Activated T-cell treated with anti-CD3 and anti-CD28 coated beads, Interleukin-2, amount 50 U/mL, for 72 hours (primary cell): Measurements from ENCODE around the gene SUN1. TPM values are rescaled to one million over a fixed set of nuclear protein-coding genes. Genes with fewer than 3 reads are reported as not detected.
A peak's percentile ranks its signal among the peaks of the same experiment; 100 is the strongest.
"Not testable (repeated sequence)": the region's sequence is repeated elsewhere in the genome, so short reads cannot be mapped to it uniquely, and the experiment has no call there.

ENCODE experiments used
- ATAC-seq, 2 donors: fragments of 150-1000 bp; cut with Tn5 transposase; replicated peaks in 1 of 2; 2 replicates each; pipeline ENCODE4 v1.10.0; 2021; ENCODE audit warnings: moderate library complexity in 2 of 2, mild to moderate bottlenecking in 1 of 2
- DNase-seq, 2 donors: peaks; one replicate each; pipeline ENCODE4 v3.0.0; 2021 to 2022; ENCODE audit warnings: mixed read lengths in 1 of 2
- H3K27ac Mint-ChIP-seq: one replicate; pipeline ENCODE4 v1.8.0; 2022; ENCODE audit warnings: mild to moderate bottlenecking, moderate library complexity, mixed read lengths
- H3K27me3 Mint-ChIP-seq: one replicate; pipeline ENCODE4 v1.8.0; 2022; ENCODE audit warnings: low read depth, mixed read lengths
- H3K36me3 Mint-ChIP-seq, 2 donors: one replicate each; pipeline ENCODE4 v1.8.0; 2022; ENCODE audit warnings: mixed read lengths in 2 of 2, mild to moderate bottlenecking in 1 of 2; ENCODE audit not compliant: insufficient read depth in 2 of 2
- H3K4me1 Mint-ChIP-seq: one replicate; pipeline ENCODE4 v1.8.0; 2022; ENCODE audit warnings: low read depth, mixed read lengths
- H3K4me3 Mint-ChIP-seq, 2 donors: one replicate each; pipeline ENCODE4 v1.8.0; 2022; ENCODE audit warnings: mild to moderate bottlenecking in 2 of 2, mixed read lengths in 2 of 2, moderate library complexity in 2 of 2
- H3K9me3 Mint-ChIP-seq, 2 donors: one replicate each; pipeline ENCODE4 v1.8.0; 2022; ENCODE audit warnings: mixed read lengths in 2 of 2
- total RNA-seq, 2 donors: library from RNA; stranded (reverse); gene quantifications; one replicate each; pipeline ENCODE4 v1.2.3, GENCODE V29; 2022

Gene SUN1
- total RNA-seq, 2 donors from 2014 or later: 77.9 to 84.4 TPM

DNA sequence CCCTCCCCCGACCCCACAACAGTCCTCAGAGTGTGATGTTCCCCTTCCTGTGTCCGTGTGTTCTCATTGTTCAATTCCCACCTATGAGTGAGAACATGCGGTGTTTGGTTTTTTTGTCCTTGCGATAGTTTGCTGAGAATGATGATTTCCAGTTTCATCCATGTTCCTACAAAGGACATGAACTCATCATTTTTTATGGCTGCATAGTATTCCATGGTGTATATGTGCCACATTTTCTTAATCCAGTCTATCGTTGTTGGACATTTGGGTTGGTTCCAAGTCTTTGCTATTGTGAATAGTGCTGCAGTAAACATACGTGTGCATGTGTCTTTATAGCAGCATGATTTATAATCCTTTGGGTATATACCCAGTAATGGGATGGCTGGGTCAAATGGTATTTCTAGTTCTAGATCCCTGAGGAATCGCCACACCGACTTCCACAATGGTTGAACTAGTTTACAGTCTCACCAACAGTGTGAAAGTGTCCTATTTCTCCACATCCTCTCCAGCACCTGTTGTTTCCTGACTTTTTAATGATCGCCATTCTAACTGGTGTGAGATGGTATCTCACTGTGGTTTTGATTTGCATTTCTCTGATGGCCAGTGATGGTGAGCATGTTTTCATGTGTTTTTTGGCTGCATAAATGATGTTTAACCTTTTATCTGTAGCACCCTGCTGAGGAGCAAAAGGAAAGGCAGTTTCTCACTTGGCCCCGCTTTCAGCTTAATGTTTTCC, 35.7 kb upstream of the SUN1 start:
- not testable (repeated sequence) for H3K4me3 Mint-ChIP-seq, H3K27ac Mint-ChIP-seq, ATAC-seq, DNase-seq, H3K27me3 Mint-ChIP-seq, H3K4me1 Mint-ChIP-seq, H3K9me3 Mint-ChIP-seq, H3K36me3 Mint-ChIP-seq

DNA sequence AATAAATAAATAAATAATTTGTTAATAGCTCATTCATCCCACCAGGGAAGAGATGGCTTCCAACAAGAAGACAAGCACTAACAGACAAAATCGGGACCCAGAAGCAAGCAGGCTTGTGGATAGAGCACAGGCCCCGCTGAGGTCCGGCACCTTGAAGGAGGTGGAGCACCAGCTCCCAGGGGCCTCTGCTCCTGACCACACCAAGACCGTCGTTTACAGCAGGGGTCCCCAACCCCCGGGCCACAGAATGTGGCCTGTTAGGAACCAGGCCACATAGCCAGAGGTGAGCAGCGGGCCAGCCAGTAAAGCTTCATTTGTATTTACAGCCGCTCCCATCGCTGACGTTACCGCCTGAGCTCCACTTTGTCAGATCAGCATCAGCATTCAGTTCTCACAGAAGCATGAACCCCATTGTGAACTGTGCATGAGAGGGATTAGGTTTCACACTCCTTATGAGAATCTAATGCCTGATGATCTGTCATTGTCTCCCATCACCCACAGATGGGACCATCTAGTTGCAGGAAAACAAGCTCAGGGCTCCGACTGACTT, 33.3 kb upstream of the SUN1 start:
- Mint-ChIP-seq H3K36me3 (no peaks in the 10 kb centered on the region), H3K4me1 (no peaks in the 10 kb centered on the region), H3K27me3 (no peaks in the 10 kb centered on the region), H3K9me3 (no peaks in the 10 kb centered on the region), H3K4me3 (no peak overlapping the region), H3K27ac (no peak overlapping the region)
- ATAC-seq (no peak), DNase-seq (no peak)

DNA sequence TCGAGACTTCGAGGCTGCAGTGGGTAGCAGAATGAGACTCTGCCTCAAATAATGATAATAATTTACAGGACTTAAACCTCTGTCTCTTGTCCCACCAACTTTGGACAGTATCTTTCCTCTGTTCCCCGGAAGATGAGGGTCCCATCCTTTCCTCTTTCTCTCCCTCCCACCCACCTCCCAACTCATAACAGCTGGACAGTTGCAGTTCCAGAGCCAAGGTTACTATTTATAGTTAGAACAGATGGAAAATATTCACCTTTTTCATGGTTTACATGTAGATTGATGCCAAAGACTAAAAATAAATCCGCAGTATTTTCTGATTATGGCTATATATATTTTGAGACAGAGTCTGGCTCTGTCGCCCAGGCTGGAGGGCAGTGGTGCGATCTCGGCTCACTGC, 31.6 kb upstream of the SUN1 start:
- H3K4me1 Mint-ChIP-seq: no peaks in the 10 kb centered on the region
- H3K36me3 Mint-ChIP-seq: no peaks in the 10 kb centered on the region
- H3K27ac Mint-ChIP-seq: no peak overlapping the region
- H3K4me3 Mint-ChIP-seq: no peak overlapping the region
- H3K27me3 Mint-ChIP-seq: no peaks in the 10 kb centered on the region
- H3K9me3 Mint-ChIP-seq: no peaks in the 10 kb centered on the region
- no peak for DNase-seq
- no peak for ATAC-seq

DNA sequence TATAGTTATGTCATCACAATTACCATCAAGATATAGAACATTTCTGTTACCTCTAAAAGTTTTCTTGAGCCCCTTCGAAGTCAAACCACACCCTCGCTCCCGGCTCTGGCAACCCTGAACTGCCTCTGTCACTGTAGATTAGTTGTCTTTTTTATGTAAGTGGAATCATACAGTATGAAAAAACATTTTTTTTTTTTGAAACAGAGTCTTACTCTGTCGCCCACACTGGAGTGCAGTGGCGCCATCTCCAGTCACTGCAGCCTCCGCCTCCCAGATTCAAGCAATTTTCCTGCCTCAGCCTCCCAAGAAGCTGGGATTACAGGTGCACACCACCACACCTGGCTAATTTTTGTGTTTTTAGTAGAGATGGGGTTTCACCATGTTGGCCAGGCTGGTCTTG, 30.9 kb upstream of the SUN1 start:
- not testable (repeated sequence) for H3K4me1 Mint-ChIP-seq, H3K27me3 Mint-ChIP-seq, DNase-seq, H3K4me3 Mint-ChIP-seq, H3K36me3 Mint-ChIP-seq, H3K27ac Mint-ChIP-seq, ATAC-seq, H3K9me3 Mint-ChIP-seq

DNA sequence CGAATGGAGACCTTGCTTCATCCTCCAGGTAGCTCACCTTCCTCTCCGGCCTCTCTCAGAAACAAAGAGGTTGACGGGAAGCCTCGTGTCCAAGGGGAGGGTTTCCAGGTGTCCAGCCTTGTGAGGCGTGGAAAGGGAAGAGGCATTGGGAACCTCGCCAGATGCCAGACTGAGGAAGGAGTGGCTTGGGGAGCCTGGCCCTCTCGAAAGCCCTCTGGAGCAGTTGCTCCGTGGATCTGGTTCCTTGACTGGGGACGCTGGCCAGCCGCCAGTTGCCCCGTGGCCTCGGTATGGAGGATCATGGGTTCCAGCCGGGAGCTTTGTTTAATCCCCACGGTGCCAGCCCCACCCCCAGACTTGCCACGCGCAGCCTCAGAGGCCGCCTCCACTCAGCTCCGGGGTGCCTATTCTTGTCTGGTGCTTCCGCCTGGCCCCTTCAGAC, 30.3 kb upstream of the SUN1 start:
- no peaks in the 10 kb centered on the region for H3K27me3 Mint-ChIP-seq
- H3K4me3 Mint-ChIP-seq: no peak overlapping the region
- no peaks in the 10 kb centered on the region for H3K36me3 Mint-ChIP-seq
- no peaks in the 10 kb centered on the region for H3K4me1 Mint-ChIP-seq
- H3K9me3 Mint-ChIP-seq: no peaks in the 10 kb centered on the region
- no peak overlapping the region for H3K27ac Mint-ChIP-seq
- no peak for ATAC-seq
- no peak for DNase-seq

DNA sequence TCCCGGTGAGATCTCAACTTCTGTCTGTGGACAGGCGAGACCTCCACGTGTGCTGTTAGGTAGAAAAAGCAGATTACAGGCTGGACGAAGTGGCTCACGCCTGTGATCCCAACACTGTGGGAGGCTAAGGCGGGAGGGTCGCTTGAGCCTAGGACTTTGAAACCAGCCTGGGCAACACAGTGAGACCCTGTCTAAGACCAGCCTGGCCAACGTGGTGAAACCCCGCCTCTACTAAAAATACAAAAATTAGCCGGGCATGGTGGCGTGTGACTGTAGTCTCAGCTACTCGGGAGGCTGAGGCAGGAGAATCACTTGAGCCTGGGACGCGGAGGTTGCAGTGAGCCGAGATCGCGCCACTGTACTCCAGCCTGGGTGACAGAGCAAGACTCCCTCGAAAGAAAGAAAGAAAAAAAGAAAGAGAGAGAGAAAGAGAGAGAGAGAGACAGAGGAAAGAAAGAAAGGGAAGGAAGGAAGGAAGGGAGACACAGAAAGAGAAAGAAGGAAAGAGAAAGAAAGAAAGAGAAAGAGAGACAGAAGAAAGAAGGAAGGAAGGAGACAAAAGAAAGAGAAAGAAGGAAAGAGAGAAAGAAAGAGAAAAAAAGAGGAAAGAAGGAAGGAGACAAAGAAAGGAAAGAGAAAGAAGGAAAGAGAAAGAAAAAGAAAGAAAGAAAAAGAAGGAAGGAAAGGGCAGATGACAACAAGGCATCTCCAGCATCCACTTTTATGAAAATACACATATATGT, 29.6 kb upstream of the SUN1 start:
- H3K4me1 Mint-ChIP-seq: no peaks in the 10 kb centered on the region
- no peaks in the 10 kb centered on the region for H3K9me3 Mint-ChIP-seq
- H3K36me3 Mint-ChIP-seq: no peaks in the 10 kb centered on the region
- DNase-seq (no peak), ATAC-seq (no peak)
- H3K27me3 Mint-ChIP-seq: no peaks in the 10 kb centered on the region
- H3K27ac Mint-ChIP-seq: no peak overlapping the region
- no peak overlapping the region for H3K4me3 Mint-ChIP-seq

DNA sequence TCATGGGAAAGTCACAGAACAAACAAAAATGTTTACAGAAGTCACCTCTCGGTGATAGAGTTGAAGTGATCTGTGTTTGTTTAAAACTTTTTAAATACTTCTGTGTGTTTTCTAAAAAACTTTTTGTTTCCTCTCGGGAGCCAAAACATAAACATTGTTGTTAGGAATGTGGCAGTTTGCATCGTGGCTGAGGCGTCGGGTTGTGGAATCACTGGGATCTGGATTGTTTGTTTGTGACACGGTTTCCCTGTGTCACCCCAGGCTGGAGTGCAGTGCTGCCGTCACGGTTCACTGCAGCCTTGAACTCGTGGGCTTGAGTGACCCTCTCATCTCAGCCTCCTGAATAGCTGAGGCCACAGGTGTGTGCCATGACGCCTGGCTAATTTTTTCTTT, 29.0 kb upstream of the SUN1 start:
- no peak overlapping the region for H3K27ac Mint-ChIP-seq
- no peak overlapping the region for H3K4me3 Mint-ChIP-seq
- ATAC-seq (no peak), DNase-seq (no peak)
- no peaks in the 10 kb centered on the region for H3K9me3 Mint-ChIP-seq
- no peaks in the 10 kb centered on the region for H3K27me3 Mint-ChIP-seq
- H3K4me1 Mint-ChIP-seq: no peaks in the 10 kb centered on the region
- peaks cover 0 to under 1% of the 10 kb centered on the region in 2 donors for H3K36me3 Mint-ChIP-seq

DNA sequence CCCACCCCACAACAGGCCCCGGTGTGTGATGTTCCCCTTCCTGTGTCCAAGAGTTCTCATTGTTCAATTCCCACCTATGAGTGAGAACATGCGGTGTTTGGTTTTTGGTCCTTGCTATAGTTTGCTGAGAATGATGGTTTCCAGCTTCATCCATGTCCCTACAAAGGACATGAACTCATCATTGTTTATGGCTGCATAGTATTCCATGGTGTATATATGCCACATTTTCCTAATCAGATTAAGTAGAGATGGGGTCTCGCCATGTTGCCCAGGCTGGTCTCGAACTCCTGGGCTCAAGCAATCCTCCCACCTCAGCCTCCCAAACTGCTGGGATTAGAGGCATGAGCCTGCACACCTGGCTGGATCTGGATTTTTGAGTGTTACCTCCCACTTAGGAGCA, 28.5 kb upstream of the SUN1 start:
- ATAC-seq, H3K27ac Mint-ChIP-seq, H3K4me1 Mint-ChIP-seq, DNase-seq, H3K36me3 Mint-ChIP-seq, H3K4me3 Mint-ChIP-seq, H3K9me3 Mint-ChIP-seq, H3K27me3 Mint-ChIP-seq: not testable (repeated sequence)

DNA sequence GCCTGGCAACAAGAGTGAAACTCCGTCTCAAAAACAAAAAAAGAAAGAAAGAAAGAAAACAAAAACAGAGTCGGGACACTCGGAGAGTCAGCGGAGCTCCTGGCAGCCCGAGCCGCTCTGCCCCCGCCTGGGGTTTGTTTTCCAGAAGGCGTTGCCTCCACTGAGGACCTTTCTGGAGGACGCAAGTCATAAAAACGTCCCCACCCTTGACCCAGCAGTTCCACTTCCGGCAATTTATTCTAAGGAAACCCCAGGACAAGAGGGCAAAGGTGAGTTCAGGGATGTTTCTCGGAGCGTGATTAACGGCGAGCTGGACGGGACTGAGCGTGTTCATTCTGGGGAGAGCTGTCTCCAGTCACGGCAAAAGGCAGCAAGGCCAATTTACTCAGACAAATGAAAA, 27.0 kb upstream of the SUN1 start:
- Mint-ChIP-seq H3K27ac (no peak overlapping the region), H3K4me3 (no peak overlapping the region), H3K4me1 (no peaks in the 10 kb centered on the region), H3K9me3 (no peaks in the 10 kb centered on the region), H3K36me3 (peaks cover 0 to 2% of the 10 kb centered on the region in 2 donors), H3K27me3 (no peaks in the 10 kb centered on the region)
- no peak for DNase-seq
- ATAC-seq: no peak

DNA sequence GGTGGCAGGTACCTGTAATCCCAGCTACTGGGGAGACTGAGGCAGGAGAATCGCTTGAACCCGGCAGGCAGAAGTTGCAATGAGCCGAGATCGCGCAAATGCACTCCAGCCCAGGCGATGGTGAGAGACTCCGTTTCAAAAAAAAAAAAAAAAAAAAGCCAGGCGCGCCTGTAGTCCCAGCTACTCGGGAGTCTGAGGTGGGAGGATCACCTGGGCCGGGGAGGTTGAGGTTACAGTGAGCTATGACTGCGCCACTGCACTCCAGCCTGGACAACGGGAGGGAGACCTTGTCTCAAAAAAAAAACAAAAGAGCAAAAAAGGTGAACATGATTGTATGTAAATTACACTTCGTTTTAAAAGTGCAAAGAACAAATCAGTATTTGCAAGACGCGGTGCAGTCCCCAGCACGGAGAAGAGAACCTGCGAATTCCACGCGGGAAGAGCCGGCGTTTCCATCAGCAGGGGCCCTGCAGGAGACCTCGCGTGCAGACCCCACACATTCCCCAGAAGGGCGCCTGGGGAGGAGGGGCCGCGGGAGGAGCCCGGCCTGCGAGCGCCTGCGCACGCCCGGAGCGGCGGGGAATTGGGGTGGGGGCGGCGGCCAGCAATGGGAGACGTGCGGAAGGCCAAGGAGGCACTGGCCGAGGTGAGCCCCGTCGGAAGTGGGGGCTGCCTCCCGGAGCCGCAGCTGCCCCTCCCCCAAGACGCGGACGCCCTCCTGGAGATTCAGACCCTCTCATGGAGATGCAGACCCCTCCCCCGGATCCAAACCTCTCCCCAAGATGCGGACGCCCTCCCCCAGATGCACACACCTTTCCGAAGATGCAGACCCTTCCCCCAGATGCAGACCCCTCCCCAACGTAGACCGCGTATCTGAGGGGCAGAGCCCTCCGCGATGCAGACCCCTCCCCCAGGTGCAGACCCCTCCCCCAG, 16.7 kb upstream of the SUN1 start:
- peaks cover 19% of the 10 kb centered on the region for H3K27me3 Mint-ChIP-seq
- peak overlapping the region; percentile 85 to 89 for H3K4me3 Mint-ChIP-seq
- peaks cover 0 to 2% of the 10 kb centered on the region in 2 donors for H3K36me3 Mint-ChIP-seq
- no peaks in the 10 kb centered on the region for H3K9me3 Mint-ChIP-seq
- no peak overlapping the region for H3K27ac Mint-ChIP-seq
- ATAC-seq (no peak), DNase-seq (peak; percentile 11 to 19)
- H3K4me1 Mint-ChIP-seq: peaks cover 64% of the 10 kb centered on the region

DNA sequence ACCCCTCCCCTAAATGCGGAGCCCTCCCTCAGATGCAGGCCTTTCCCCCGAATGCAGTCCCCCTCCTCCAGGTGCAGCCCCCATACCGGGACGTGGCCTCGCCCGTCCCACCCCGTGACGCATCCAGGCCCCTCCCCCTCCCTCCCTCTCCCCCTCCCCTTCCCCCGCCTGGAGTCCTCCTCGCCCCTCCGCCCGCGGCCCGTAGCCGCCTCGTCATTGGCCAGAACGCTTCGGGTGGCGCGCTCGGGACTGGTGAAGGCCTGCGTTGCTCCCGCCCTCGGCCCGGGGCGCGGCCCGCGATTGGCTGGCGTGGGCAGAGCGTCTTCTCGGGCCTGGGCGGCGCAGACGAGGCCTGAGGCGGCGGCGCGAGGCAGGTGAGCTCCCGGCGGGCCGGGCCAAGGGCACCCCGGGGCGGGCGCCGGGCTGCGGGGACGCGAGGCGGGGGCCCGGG, 16.0 kb upstream of the SUN1 start:
- Mint-ChIP-seq H3K27me3 (peaks cover 19% of the 10 kb centered on the region), H3K36me3 (peaks cover 0 to 2% of the 10 kb centered on the region in 2 donors), H3K4me1 (peaks cover 71% of the 10 kb centered on the region), H3K4me3 (peak overlapping the region; percentile 85 to 89), H3K27ac (no peak overlapping the region), H3K9me3 (no peaks in the 10 kb centered on the region)
- ATAC-seq: peak; percentile 97 to 98
- peak; percentile 97 for DNase-seq

DNA sequence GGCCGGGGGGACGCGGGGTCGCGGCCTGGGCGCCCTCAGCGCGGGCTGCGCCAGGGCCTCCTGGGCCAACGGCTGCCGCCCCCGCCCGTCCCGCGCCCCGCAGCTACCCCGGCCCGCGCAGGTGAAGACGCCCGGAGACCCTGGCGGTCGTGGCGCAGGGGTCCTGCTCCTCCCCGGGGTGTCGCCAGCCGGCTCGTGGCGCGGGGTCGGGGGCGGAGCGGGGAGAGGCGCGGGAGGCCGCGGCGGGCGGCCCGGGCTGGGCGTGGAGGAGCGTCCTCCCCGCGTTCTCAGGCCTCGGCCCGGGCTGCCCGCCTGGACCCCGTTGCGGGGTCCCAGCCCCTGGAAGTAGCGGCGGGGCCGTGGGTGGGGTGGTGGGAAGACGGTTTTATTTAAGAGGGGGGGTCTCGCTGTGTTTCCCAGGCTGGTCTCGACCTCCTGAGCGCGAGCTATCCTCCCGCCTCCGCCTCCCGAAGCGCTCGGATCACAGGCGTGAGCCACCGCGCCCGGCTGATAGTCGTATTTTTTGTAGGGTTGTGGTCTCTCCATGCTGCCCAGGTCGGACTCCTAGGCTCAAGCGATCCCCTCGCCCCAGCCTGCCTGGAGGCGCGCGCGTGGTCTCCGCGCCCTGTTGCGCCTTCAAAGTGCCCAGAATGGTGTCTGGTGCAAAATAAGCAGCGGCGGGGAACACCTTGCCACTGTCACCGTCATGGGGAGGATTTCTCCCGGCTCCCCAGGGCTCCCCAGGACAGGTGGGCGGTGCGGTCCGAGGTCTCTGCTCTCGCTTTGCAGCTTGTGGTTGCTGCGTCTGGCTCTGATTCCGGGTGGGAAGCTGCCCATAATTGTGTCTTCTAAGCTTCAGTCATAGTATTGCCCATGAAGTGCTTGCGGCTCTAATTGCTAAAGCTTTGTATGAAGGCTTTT, 15.3 kb upstream of the SUN1 start:
- H3K36me3 Mint-ChIP-seq: peaks cover 0 to 2% of the 10 kb centered on the region in 2 donors
- H3K27me3 Mint-ChIP-seq: peaks cover 19% of the 10 kb centered on the region
- peaks cover 77% of the 10 kb centered on the region for H3K4me1 Mint-ChIP-seq
- peak overlapping the region; percentile 81 for H3K27ac Mint-ChIP-seq
- peak; percentile 54 to 61 for DNase-seq
- no peaks in the 10 kb centered on the region for H3K9me3 Mint-ChIP-seq
- peak overlapping the region; percentile 95 to 96 for H3K4me3 Mint-ChIP-seq
- peak; percentile 25 to 38 for ATAC-seq
